DMS 273 (cell line): Measurements from ENCODE around the gene C6orf132.
"Not testable (repeated sequence)": the region's sequence is repeated elsewhere in the genome, so short reads cannot be mapped to it uniquely, and the experiment has no call there.

Source experiments
- DNase-seq: peaks from one replicate; lab custom pipeline; 2025; ENCODE audit not compliant: unreplicated experiment; lab: John Stamatoyannopoulos, UW

C6orf132 gene, protein sequence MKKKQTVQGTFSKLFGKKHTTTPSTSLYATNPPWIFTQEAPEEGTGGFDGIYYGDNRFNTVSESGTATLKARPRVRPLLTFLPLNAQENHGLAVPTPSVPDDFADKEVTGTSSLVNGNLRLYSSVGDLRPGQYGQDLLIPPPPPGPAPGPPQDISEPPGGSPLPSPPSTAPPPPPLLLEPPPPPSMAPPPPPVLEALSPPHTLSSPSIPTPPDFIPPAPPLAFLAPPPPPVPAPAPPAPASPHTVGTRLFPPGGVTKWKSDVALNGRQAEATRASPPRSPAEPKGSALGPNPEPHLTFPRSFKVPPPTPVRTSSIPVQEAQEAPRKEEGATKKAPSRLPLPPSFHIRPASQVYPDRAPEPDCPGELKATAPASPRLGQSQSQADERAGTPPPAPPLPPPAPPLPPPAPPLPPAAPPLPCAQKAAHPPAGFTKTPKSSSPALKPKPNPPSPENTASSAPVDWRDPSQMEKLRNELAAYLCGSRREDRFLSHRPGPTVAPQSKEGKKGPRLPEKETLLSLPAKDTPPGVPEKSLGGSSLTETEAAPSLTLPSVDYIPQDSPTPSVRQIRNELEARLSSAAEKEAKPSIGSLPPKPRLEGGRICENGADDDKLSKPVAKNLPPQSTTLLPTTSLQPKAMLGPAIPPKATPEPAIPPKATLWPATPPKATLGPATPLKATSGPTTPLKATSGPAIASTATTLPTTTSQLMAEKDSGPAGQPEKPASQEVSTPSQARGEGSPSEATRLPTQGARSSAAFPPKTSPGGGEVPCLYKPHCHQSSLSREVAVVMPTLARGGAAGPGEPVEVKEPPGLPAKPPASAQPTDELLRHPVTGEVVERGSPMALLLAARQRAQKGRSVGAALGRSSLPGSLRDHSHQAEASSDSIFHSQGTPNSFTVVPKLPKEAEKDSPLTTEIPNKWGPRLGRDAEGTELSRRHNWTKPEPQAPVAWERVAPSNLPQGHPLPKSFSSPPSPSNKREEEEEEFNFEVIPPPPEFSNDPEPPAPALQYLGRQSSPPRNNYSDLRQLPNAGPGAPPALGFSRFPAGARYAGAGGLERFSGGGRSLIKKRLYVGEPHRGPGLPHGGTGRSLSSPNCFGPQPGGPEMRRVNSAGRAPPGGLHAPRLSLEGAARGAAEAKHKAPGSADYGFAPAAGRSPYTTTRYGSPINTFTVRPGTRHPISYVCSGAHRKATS

DNA sequence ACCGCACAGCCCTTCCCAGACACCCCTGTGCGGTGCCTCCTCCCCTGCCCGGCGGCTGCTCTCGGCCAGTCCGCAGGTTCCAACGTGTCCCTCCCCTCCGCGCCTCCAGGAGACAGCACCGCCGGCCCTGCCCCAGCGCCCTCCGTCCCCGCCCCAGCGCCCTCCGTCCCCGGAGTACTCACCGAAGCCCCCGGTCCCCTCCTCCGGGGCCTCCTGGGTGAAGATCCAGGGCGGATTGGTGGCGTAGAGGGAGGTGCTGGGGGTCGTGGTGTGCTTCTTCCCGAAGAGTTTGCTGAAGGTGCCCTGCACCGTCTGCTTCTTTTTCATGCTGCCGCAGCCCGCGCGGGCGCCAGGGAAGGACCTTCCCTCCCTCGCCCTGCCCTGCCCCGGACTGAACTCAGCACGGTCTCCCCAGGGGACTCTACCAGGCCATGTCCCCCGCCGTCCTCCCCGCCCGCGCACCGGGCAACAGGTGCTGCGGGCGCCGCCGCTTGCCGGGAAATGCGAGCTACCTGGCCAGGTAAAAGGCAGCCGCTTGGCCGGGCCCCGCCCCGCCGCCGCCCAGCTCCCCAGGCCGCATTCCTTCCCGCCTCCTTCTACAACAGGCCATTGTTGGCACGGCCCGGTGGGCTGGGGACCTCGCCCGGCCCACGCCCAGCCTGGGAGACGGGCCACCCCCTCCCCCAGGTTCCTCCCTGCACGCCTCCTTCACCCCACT lies at the start of gene C6orf132:
TSS of gene C6orf132 (minus strand) at position 503 of the 718 bp plus-strand sequence. CDS start at position 327, 176 bp downstream.
- DNase-seq, result peak; percentile 44

DNA sequence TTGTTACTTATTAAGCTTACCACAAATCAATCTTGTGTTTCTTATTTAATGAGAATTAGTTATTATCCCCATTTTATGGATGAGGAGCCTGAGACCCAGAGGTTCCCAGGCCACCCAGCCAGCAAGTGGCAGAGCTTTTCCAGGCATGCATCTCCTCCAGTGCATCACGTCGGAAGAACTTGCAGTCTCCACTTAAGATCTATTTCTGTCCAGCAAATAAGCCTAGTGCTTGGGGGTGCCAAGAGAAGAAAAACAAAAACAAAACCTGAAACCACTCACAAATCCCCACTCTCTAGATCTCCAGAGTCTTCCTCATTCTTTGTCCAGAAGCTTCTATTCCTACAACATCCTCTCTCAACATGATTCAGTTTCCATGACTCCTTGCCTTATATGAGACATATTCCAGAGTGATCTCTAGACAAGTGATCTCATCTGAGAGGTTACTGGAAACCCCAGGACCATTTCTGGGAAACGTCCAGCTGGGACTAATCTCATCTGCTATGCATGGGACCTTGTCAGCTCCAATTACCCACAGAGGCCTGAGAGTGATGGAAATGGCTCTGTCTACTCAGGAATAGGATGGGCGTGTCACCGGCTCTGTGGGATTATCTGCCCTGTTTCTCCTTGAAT lies 48.2 kb upstream of the C6orf132 start:
- DNase-seq, result peak; percentile 50

DNA sequence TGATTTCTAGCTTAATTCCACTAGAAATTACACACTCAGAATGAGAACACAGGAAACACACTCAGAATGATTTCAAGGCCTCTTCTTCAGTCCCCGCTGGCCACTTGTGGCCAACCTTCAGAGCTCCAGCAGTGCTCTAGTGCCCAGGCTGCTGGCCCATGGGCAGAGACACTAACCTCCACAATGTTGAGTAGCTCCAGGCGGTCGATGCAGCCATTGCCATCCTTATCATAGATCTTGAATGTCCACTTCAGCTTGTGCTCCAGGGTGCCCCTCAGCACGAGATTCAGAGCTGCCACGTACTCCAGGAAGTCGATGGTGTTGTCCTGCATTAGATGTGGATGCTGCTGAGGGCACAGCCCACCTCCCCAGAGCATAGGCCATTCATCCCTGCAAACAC lies 46.0 kb upstream of the C6orf132 start:
- no peak for DNase-seq

GRCh38 chr6:42185597-42185996 lies 43.2 kb upstream of the C6orf132 start:
- no peak for DNase-seq

- no peak for DNase-seq
Observed at GRCh38 chr6:42184475-42184874, 42.1 kb upstream of the C6orf132 start.

GRCh38 chr6:42182101-42182500 lies 39.7 kb upstream of the C6orf132 start:
- no peak for DNase-seq

DNA sequence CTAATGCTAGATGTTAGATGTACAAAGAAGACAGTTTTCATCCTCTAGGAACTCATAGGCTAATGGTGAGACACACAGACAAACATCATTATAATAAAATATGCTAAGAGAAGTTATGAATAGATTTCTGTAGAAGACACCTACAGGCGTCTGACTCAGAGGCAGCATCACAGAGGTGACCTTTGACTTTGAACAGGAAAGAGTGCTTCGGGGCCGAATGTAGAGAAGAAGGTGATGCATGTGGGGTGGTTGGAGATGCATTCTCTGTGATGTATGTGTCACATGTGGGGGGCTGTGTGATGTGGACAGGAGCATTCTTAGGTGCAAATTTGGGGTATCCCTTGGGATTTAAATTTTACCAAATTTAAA lies 37.5 kb upstream of the C6orf132 start:
- DNase-seq, result no peak

DNA sequence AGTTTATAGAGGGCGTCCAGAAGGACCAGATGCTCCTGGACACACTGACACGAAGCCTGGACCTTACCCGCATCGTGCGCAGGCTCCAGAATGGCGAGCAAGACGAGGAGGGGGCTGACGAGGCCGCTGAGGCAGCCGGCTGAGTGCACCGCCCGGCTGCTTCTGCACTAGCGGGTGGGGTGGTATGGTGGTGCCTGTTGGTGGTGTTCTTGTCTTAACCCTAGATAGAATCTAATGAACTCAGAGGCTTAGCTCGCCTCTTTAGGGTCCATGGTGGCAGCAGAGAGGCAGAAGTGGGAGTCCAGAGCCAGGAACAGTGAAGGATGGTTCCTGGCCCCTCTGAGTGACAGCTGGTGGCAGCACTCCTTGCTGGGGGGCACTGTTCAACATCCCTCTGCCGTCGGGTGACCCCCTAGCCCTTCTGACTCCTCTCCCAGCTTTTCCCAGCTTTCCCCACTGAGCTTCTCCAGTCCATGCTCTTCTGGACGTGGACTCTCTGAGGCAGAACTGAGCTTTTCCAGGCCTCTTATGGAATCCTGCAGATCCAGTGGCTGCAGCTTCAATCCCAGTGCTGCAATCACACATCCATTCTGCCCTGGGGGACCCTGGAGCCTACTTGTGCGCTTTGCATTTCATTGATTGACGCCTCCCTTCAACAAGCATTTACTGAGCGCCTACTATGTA lies 37.0 kb upstream of the C6orf132 start:
- no peak for DNase-seq

DNA sequence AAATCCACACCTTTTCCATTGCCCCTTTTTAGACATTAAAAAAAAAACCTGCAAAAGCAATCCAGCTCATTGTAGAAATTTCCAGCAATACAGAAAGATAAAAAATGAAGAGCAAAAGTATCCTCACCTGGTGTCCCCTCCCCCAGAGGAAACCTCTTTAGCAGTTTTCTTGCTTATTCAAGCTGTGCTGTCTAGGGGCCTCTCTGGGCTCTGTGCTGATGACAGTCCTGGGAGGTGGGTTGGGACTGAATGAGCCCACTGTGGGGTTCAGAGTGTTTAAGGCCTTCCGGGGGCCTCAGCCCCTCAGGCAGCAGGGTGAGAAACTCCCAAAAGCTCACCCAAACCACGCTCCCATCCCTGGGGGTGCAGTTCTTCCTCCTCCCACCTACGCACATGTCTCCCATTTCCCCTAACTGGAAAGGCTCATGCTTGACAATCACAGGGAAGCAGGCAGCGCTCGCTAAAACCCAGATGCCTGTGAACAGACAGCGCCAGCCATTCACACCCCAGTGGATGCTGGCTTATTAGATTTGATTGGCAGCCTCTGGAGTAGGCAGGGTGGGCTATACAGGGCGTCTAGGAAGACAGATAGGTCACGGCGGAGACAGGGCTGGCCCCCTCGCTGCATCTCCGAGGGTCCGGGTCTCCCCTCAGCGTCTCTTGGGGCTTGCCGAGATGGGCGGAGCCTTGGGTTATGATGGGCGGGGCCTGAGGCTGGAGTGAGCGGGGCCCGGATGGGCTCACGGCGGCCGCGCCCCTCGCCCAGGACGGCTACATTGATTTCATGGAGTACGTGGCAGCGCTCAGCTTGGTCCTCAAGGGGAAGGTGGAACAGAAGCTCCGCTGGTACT lies 35.3 kb upstream of the C6orf132 start:
- DNase-seq, result no peak

- no peak for DNase-seq
Observed at GRCh38 chr6:42176981-42177380, 34.6 kb upstream of the C6orf132 start.

- peak; percentile 49 for DNase-seq
Observed at GRCh38 chr6:42175860-42176259, 33.4 kb upstream of the C6orf132 start.

- no peak for DNase-seq
Observed at GRCh38 chr6:42173101-42173500, 30.7 kb upstream of the C6orf132 start, which contains the start of gene GUCA1A. Gene GUCA1A, plus strand, starts transcription at chr6:42173364. Its CDS starts 250 bp downstream, at chr6:42173614.

DNA sequence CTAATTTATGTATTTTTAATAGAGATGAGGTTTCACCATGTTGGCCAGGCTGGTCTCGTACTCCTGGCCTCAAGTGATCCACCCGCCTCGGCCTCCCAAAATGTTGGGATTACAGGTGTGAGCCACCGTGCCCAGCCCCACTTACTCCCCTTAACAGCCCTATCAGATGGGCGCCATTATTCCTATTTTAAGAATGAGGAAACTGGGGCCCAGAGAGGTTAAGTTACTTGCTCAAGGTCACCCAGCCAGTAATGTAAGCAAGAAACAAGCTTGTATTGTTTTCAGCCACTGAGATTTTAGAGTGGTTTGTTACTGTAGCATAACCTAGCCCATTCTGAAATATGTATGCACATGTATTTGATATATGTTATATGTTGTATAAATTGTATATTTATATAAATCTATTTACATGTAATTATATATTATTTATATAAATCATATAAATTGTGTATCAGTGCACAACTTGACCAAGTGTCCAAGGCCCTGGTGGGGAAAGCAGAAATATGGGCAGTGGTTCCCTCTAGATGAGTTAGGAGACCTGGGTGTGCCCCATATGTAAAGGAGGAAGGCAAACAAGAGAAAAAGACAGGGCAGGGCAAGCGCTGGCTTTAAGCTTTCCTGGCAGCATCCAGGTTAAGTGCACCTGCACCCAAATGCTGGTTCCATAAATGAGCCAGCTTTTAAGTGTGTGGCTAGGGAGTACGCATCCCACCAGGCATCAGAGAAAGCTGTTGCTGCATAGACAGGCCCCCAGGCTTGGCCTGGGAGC lies 29.6 kb upstream of the C6orf132 start:
- no peak for DNase-seq

DNA sequence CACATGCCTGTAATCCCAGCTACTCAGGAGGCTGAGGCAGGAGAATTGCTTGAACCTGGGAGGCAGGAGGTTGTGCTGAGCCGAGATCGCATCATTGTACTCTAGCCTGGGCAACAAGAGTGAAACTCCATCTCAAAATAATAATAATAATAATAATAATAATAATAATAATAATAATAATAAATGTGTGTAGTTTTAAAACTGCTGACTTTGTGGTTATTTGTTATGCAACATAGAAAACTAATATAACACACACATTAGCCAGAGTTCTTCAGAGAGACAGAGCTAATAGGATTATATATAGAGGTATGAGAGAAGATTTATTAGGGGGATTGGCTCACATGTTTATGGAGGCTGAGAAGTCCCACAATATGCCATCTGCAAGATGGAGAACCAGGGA lies 27.4 kb upstream of the C6orf132 start:
- DNase-seq, result not testable (repeated sequence)

DNA sequence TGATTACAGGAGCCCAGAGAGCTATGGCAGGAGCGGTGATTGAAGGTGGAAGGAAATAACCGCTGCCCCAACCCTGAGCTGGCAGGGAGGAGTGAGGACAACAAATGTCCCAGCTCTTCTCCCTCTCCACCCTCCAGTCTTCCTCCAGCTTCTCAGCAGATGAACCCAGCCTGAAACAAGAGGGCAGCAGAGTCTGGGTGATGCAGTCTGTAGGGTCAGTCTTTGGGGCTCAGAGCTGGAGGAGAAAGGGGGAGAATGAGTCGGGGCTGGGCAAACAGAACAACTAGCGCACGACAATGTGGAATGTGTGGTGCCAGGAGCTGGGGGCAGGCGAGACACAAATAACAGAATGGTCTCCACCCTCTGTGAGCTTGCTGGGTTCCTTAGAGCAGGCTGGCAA lies 26.2 kb upstream of the C6orf132 start:
- DNase-seq, result no peak

- peak; percentile 93 for DNase-seq
Observed at GRCh38 chr6:42166444-42167141, 24.2 kb upstream of the C6orf132 start.

DNA sequence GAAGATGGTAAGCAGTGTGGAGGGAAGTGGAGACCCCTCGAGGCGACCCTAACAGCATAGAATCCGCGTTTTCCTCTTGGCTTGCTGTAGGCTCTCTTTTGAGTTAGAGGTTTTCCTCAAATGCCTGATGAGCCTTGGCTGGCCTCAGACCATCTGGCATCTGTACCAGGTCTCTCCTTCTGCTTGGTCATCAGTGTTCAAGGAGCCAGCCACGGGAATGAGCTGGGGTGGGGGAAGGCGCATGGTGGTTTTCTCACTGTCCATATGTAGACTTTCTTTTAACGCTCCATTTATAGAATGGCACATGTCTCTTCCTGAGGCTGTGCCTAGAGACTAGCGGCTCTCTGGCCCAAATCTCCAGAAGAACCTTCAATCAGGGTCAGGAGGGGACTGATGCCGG lies 22.6 kb upstream of the C6orf132 start:
- DNase-seq, result peak; percentile 47
